T-helper 2 cell treated with Interferon-gamma antibody and Interleukin-4, amounts not matched to agents 5 μg/mL and 100 μg/mL, for 36 hours (primary cell): ENCODE results near the gene TESK1.

Experiments used
- DNase-seq: peaks from one replicate; pipeline ENCODE4 v3.0.0; 2021; ENCODE audit warnings: low spot score
- H3K27ac Mint-ChIP-seq: one replicate; pipeline ENCODE4 v1.8.0; 2021; ENCODE audit warnings: mild to moderate bottlenecking, mixed read lengths
- H3K27me3 Mint-ChIP-seq: one replicate; pipeline ENCODE4 v1.8.0; 2021; ENCODE audit warnings: low read depth, mixed read lengths
- H3K36me3 Mint-ChIP-seq: one replicate; pipeline ENCODE4 v1.8.0; 2021; ENCODE audit warnings: low read depth, mixed read lengths
- H3K4me1 Mint-ChIP-seq: one replicate; pipeline ENCODE4 v1.8.0; 2021; ENCODE audit warnings: low read depth, mixed read lengths
- H3K4me3 Mint-ChIP-seq: one replicate; pipeline ENCODE4 v1.8.0; 2022; ENCODE audit warnings: mild to moderate bottlenecking, moderate library complexity, mixed read lengths
- H3K9me3 Mint-ChIP-seq: one replicate; pipeline ENCODE4 v1.8.0; 2021; ENCODE audit warnings: mixed read lengths

Gene TESK1

GRCh38 chr9:35653611-35654010 is 48.5 kb downstream of the TESK1 start:
- no peak overlapping the region for H3K27ac Mint-ChIP-seq
- no peaks in the 10 kb centered on the region for H3K9me3 Mint-ChIP-seq
- H3K27me3 Mint-ChIP-seq, result peaks cover 6% of the 10 kb centered on the region
- no peak for DNase-seq
- peaks cover 47% of the 10 kb centered on the region for H3K4me1 Mint-ChIP-seq
- no peak overlapping the region for H3K4me3 Mint-ChIP-seq
- peaks cover 14% of the 10 kb centered on the region for H3K36me3 Mint-ChIP-seq

GRCh38 chr9:35656348-35656747 is 51.3 kb downstream of the TESK1 start:
- peaks cover 26% of the 10 kb centered on the region for H3K36me3 Mint-ChIP-seq
- H3K4me1 Mint-ChIP-seq, result peaks cover 55% of the 10 kb centered on the region
- no peak overlapping the region for H3K27ac Mint-ChIP-seq
- peaks cover 6% of the 10 kb centered on the region for H3K27me3 Mint-ChIP-seq
- no peak for DNase-seq
- H3K4me3 Mint-ChIP-seq, result peak overlapping the region; percentile 86
- H3K9me3 Mint-ChIP-seq, result no peaks in the 10 kb centered on the region

GRCh38 chr9:35656831-35657545 is 51.9 kb downstream of the TESK1 start:
- Mint-ChIP-seq H3K4me3 (peak overlapping the region; percentile 86), H3K27me3 (peaks cover 6% of the 10 kb centered on the region), H3K27ac (peak overlapping the region; percentile 99), H3K36me3 (peaks cover 28% of the 10 kb centered on the region), H3K4me1 (peaks cover 53% of the 10 kb centered on the region), H3K9me3 (no peaks in the 10 kb centered on the region)
- DNase-seq, result no peak

GRCh38 chr9:35657546-35658136 is 52.6 kb downstream of the TESK1 start, which contains the start of gene RMRP:
Gene RMRP (minus strand): TSS chr9:35658019.
- H3K4me1 Mint-ChIP-seq, result peaks cover 57% of the 10 kb centered on the region
- H3K27ac Mint-ChIP-seq, result peak within 1 kb of the TSS; percentile 99
- peaks cover 35% of the 10 kb centered on the region for H3K36me3 Mint-ChIP-seq
- H3K9me3 Mint-ChIP-seq, result no peaks in the 10 kb centered on the region
- peaks cover 6% of the 10 kb centered on the region for H3K27me3 Mint-ChIP-seq
- peak; percentile 97 for DNase-seq
- H3K4me3 Mint-ChIP-seq, result peak within 1 kb of the TSS; percentile 89

GRCh38 chr9:35658137-35658967 is 53.3 kb downstream of the TESK1 start, which contains the start of gene CCDC107:
Gene CCDC107 (plus strand): TSS chr9:35658292. CDS start chr9:35658380, 88 bp downstream.
- peak within 1 kb of the TSS; percentile 89 for H3K4me3 Mint-ChIP-seq
- H3K27me3 Mint-ChIP-seq, result peaks cover 6% of the 10 kb centered on the region
- peak; percentile 86 for DNase-seq
- peaks cover 62% of the 10 kb centered on the region for H3K4me1 Mint-ChIP-seq
- no peaks in the 10 kb centered on the region for H3K9me3 Mint-ChIP-seq
- H3K27ac Mint-ChIP-seq, result peak within 1 kb of the TSS; percentile 99
- peaks cover 36% of the 10 kb centered on the region for H3K36me3 Mint-ChIP-seq

GRCh38 chr9:35658968-35659220 is 53.8 kb downstream of the TESK1 start:
- Mint-ChIP-seq H3K27ac (peak overlapping the region; percentile 77), H3K9me3 (no peaks in the 10 kb centered on the region), H3K4me3 (peak overlapping the region; percentile 89), H3K4me1 (peaks cover 66% of the 10 kb centered on the region), H3K36me3 (peaks cover 36% of the 10 kb centered on the region), H3K27me3 (peaks cover 6% of the 10 kb centered on the region)
- no peak for DNase-seq

GRCh38 chr9:35659340-35659739 is 54.3 kb downstream of the TESK1 start:
- H3K36me3 Mint-ChIP-seq, result peaks cover 36% of the 10 kb centered on the region
- H3K27me3 Mint-ChIP-seq, result peaks cover 6% of the 10 kb centered on the region
- no peak for DNase-seq
- H3K4me3 Mint-ChIP-seq, result peak overlapping the region; percentile 89
- peaks cover 70% of the 10 kb centered on the region for H3K4me1 Mint-ChIP-seq
- H3K9me3 Mint-ChIP-seq, result no peaks in the 10 kb centered on the region
- H3K27ac Mint-ChIP-seq, result peak overlapping the region; percentile 77
